ENCODE measurements around the gene TDRD12.

DNA sequence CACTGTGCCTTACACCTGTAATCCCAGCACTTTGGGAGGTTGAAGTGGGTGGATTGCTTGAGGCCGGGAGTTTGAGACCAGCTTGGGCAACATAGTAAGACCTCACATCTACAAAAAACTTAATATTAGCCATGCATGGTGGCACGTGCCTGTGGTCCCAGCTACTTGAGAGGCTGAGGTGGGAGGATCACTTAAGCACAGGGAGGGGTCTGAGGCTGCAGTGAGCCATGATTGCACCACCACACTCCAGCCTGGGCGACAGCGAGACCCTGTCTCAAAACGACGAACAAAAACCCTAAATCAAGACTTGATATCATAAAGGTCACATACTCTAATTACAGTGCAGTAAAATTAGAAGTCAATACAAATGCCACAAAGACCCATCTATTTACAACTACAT lies 132.6 kb downstream of the TDRD12 start:
- TF ChIP-seq POLR2A (IDR thresholded peaks at IDR 0.05; ENCODE audit: extremely low read depth, insufficient read length) = no peak
- TF ChIP-seq, protein P1, sequence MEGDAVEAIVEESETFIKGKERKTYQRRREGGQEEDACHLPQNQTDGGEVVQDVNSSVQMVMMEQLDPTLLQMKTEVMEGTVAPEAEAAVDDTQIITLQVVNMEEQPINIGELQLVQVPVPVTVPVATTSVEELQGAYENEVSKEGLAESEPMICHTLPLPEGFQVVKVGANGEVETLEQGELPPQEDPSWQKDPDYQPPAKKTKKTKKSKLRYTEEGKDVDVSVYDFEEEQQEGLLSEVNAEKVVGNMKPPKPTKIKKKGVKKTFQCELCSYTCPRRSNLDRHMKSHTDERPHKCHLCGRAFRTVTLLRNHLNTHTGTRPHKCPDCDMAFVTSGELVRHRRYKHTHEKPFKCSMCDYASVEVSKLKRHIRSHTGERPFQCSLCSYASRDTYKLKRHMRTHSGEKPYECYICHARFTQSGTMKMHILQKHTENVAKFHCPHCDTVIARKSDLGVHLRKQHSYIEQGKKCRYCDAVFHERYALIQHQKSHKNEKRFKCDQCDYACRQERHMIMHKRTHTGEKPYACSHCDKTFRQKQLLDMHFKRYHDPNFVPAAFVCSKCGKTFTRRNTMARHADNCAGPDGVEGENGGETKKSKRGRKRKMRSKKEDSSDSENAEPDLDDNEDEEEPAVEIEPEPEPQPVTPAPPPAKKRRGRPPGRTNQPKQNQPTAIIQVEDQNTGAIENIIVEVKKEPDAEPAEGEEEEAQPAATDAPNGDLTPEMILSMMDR (IDR thresholded peaks at IDR 0.05; ENCODE audit: low read depth, low read length) = no peak

All from NB4 (cell line).